Measurements from ENCODE around the gene ZSWIM4. TPM values are rescaled to one million over a fixed set of nuclear protein-coding genes. Genes with fewer than 3 reads are reported as not detected.
"Not testable (repeated sequence)": the region's sequence is repeated elsewhere in the genome, so short reads cannot be mapped to it uniquely, and the experiment has no call there.

The ZSWIM4 gene
- total and polyA plus RNA-seq, 7 experiments from 2014 or later = 0.73 to 7.8 (median 5.5) TPM

DNA sequence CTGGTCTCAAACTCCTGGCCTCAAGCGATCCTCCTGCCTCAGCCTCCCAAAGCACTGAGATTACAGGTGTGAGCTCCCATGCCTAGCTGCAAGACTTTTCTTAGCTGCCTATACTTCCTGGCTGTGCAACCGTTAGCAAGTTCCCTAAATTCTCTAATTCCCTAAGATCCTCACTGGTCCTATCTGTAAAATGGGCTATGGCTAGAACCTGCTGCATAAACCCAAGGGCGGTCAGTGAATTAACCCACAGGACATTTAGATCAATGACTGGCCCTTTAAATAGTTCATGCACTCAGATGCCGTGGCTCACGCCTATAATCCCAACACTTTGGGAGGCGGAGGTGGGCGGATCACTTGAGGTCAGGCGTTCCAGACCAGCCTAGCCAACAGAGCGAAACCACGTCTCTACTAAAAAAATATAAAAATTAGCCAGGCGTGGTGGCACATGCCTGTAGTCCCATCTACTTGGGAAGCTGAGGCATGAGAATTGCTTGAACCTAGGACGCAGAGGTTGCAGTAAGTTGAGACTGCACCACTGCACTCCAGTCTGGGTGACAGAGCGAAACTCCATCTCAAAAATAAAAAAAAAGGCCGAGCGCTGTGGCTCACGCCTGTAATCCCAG is 25.1 kb upstream of the ZSWIM4 start:
- Histone ChIP-seq H3K4me3 (ENCODE audit: low read length) (no peak overlapping the region), H3K4me1 (ENCODE audit: control insufficient read depth in 2 of 2, insufficient read depth in 2 of 2, low read length in 2 of 2) (peaks cover 3 to 10% of the 10 kb centered on the region in 2 donors), H3K36me3 (ENCODE audit: control insufficient read depth in 2 of 3, insufficient read depth in 3 of 3, low read length in 3 of 3) (peaks cover 0 to 36% (median 0%) of the 10 kb centered on the region in 3 experiments), H3K9me3 (ENCODE audit: control insufficient read depth in 2 of 3, low read length in 3 of 3) (no peaks in the 10 kb centered on the region), H3K27ac (ENCODE audit: low read depth, low read length) (no peak overlapping the region), H3K27me3 (ENCODE audit: control insufficient read depth in 2 of 2, insufficient read depth in 2 of 2, low read length in 2 of 2) (no peaks in the 10 kb centered on the region)
- CTCF ChIA-PET = no interaction called here
- peaks cover 0 to 9% (median 8%) of the 10 kb centered on the region in 5 donors for H3K36me3 Mint-ChIP-seq
- DNase-seq = no peak
- peak overlapping the region in 2 of 9 donors; percentile 46 to 56 for H3K27ac Mint-ChIP-seq
- H3K4me3 Mint-ChIP-seq = no peak overlapping the region
- POLR2A ChIA-PET = interaction anchor here (0.6 to 1.1 kb wide), 2 partner anchors 21 to 319 kb away, joined by 3 read pairs; no protein-coding TSS in a partner anchor
- ATAC-seq = no peak
- H3K9me3 Mint-ChIP-seq = peaks cover 0 to 2% (median 0%) of the 10 kb centered on the region in 11 donors
- intact Hi-C loops (cut with micrococcal nuclease) = loop anchor here in 1 of 2 donors (10.0 kb wide), 1 partner anchor 315 kb away; the partner anchor contains the start of gene C19orf67
- H3K4me1 Mint-ChIP-seq = peaks cover 7 to 27% (median 21%) of the 10 kb centered on the region in 7 donors
- no peaks in the 10 kb centered on the region for H3K27me3 Mint-ChIP-seq

DNA sequence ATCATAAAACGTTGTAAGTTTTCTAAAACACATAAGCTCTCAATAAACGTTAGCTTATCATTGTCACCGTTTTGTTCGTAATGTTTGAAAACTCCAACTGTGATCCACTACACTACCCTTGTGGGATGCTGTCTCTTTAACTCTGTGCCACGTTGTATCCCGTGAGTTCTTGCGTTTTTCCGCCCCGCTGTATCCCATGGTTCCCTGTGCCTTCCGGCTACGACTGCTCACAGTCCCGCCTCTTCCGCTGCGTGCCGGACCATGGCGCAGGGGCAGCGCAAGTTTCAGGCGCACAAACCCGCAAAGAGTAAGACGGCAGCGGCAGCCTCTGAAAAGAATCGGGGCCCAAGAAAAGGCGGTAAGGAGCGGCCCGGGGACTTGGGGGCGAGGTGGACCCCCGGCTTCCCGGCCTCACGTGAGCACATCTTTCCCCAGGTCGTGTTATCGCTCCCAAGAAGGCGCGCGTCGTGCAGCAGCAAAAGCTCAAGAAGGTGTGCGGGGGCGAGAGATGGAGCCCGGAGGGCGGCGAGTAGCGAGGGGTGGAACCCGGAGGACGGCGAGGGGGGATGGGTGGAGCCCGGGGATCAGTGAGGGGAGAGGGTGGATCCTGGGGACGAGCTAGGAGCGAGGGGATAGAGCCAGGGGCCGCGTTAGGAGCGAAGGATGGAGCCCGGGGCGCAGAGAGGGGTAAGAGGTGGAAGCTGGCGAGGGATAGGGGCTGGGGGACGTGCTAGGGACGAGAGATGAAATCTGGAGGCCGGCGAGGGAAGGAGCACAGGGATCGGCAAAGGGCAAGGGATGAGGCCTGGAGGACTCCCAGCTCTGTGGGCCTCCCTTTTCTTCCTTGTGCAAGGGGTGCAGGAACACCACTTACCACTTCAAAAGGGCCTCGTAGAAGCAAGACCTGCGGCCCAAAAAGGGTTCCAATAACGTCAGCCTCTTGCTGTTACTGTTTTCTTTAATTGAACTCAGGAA is 20.7 kb upstream of the ZSWIM4 start, which contains the start of gene C19orf53:
TSS of gene C19orf53 (plus strand) at position 240 of the 975 bp plus-strand sequence. CDS start at position 262, 22 bp downstream.
- peaks cover 10 to 37% (median 28%) of the 10 kb centered on the region in 7 donors for H3K4me1 Mint-ChIP-seq
- peak within 1 kb of the TSS; percentile 92 to 100 (median 97) for H3K27ac Mint-ChIP-seq
- H3K9me3 Mint-ChIP-seq = peaks cover 0 to 2% (median 0%) of the 10 kb centered on the region in 11 donors
- CTCF ChIA-PET = interaction anchor here (0.6 to 2.6 kb wide), 8 partner anchors 8 to 493 kb away, joined by 3 to 17 read pairs (median 4); no protein-coding TSS in a partner anchor
- no peaks in the 10 kb centered on the region for H3K9me3 ChIP-seq (ENCODE audit: control insufficient read depth in 2 of 3, low read length in 3 of 3)
- intact Hi-C loops (cut with micrococcal nuclease) = loop anchor here (1.0 to 10.0 kb wide), 7 partner anchors 21 to 363 kb away; partner anchors contain the start of genes ZSWIM4 (in 2 of the 2), C19orf67 (in 1 of the 2) and RFX1 (in 1 of the 2)
- H3K4me3 ChIP-seq (ENCODE audit: low read length) = peak within 1 kb of the TSS; percentile 94
- H3K4me3 Mint-ChIP-seq = peak within 1 kb of the TSS; percentile 90 to 100 (median 99)
- POLR2A ChIA-PET = interaction anchor here (0.6 to 3.0 kb wide), 18 partner anchors 9 to 594 kb away, joined by 3 to 32 read pairs (median 4); partner anchors contain the start of genes MRI1, RFX1 and ZSWIM4
- H3K27me3 ChIP-seq (ENCODE audit: control insufficient read depth in 2 of 2, insufficient read depth in 2 of 2, low read length in 2 of 2) = no peaks in the 10 kb centered on the region
- H3K4me1 ChIP-seq (ENCODE audit: control insufficient read depth in 2 of 2, insufficient read depth in 2 of 2, low read length in 2 of 2) = peaks cover 9 to 15% of the 10 kb centered on the region in 2 donors
- H3K27me3 Mint-ChIP-seq = no peaks in the 10 kb centered on the region
- peak within 1 kb of the TSS; percentile 90 for H3K27ac ChIP-seq (ENCODE audit: low read depth, low read length)
- DNase-seq = peak; percentile 74 to 89 (median 86)
- peaks cover 7 to 26% (median 9%) of the 10 kb centered on the region in 5 donors for H3K36me3 Mint-ChIP-seq
- peaks cover 5 to 55% (median 7%) of the 10 kb centered on the region in 3 experiments for H3K36me3 ChIP-seq (ENCODE audit: control insufficient read depth in 2 of 3, insufficient read depth in 3 of 3, low read length in 3 of 3)
- peak; percentile 99 for ATAC-seq

DNA sequence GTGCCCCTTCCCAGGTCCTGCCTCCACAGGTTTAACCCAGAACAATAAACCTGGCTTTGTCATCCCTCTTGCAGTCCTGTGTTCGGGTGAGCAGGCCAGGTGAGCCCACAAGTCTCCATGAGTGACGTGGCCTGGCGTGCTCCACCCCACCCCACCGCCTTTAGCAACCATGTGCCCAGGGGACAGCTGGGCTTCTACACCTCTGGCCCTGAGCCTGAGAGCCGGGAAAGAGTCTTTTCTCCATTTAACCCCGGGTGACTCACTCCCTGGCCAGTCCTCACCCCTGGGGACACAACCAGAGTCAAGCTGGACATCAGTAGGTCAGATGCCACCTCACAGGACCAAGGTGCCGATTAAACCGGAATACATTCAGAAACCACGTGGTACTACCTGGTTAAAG is 16.8 kb upstream of the ZSWIM4 start:
- peaks cover 9 to 15% of the 10 kb centered on the region in 2 donors for H3K4me1 ChIP-seq (ENCODE audit: control insufficient read depth in 2 of 2, insufficient read depth in 2 of 2, low read length in 2 of 2)
- no peak overlapping the region for H3K4me3 Mint-ChIP-seq
- no peaks in the 10 kb centered on the region for H3K27me3 Mint-ChIP-seq
- ChIA-PET CTCF (interaction anchor here (0.6 kb wide), 1 partner anchor 91 kb away, joined by 7 read pairs; no protein-coding TSS in a partner anchor), POLR2A (no interaction called here)
- intact Hi-C loops (cut with micrococcal nuclease) = loop anchor here in 1 of 2 donors (10.0 kb wide), 1 partner anchor 306 kb away; the partner anchor contains the start of gene C19orf67
- peaks cover 0 to 2% (median 0%) of the 10 kb centered on the region in 11 donors for H3K9me3 Mint-ChIP-seq
- H3K27me3 ChIP-seq (ENCODE audit: control insufficient read depth in 2 of 2, insufficient read depth in 2 of 2, low read length in 2 of 2) = no peaks in the 10 kb centered on the region
- ATAC-seq (no peak), DNase-seq (no peak)
- H3K36me3 Mint-ChIP-seq = peaks cover 4 to 21% (median 8%) of the 10 kb centered on the region in 5 donors
- H3K9me3 ChIP-seq (ENCODE audit: control insufficient read depth in 2 of 3, low read length in 3 of 3) = no peaks in the 10 kb centered on the region
- peaks cover 5 to 46% (median 7%) of the 10 kb centered on the region in 3 experiments for H3K36me3 ChIP-seq (ENCODE audit: control insufficient read depth in 2 of 3, insufficient read depth in 3 of 3, low read length in 3 of 3)
- H3K27ac ChIP-seq (ENCODE audit: low read depth, low read length) = no peak overlapping the region
- H3K27ac Mint-ChIP-seq = peak overlapping the region in 3 of 9 donors; percentile 32 to 85 (median 34)
- H3K4me1 Mint-ChIP-seq = peaks cover 10 to 42% (median 37%) of the 10 kb centered on the region in 7 donors
- H3K4me3 ChIP-seq (ENCODE audit: low read length) = no peak overlapping the region

DNA sequence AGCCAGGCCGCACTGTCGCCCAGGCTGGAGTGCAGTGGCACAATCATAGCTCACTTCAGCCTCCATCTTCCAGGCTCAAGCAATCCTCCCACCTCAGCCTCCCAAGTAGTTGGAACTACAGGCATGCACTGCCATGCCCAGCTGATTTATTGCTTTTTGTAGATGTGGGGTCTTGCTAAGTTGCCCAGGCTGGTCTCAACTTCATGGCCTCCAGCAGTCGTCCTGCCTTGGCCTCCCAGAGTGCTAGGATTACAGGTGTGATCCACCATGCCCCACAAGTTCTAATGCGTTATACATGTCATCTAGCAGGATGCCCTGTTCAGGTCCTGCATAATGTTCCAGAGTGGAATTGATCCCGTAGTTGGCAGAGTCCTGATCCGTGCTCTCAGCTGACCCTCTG is 16.4 kb upstream of the ZSWIM4 start:
- Mint-ChIP-seq H3K27ac (peak overlapping the region in 3 of 9 donors; percentile 4 to 85 (median 14)), H3K36me3 (peaks cover 4 to 21% (median 8%) of the 10 kb centered on the region in 5 donors), H3K27me3 (no peaks in the 10 kb centered on the region), H3K9me3 (peaks cover 0 to 2% (median 0%) of the 10 kb centered on the region in 11 donors), H3K4me3 (peak overlapping the region in 1 of 10 donors; percentile 29), H3K4me1 (peaks cover 10 to 45% (median 37%) of the 10 kb centered on the region in 7 donors)
- intact Hi-C loops (cut with micrococcal nuclease) = loop anchor here in 1 of 2 donors (10.0 kb wide), 1 partner anchor 306 kb away; the partner anchor contains the start of gene C19orf67
- ATAC-seq = no peak
- Histone ChIP-seq H3K36me3 (ENCODE audit: control insufficient read depth in 2 of 3, insufficient read depth in 3 of 3, low read length in 3 of 3) (peaks cover 5 to 46% (median 7%) of the 10 kb centered on the region in 3 experiments), H3K9me3 (ENCODE audit: control insufficient read depth in 2 of 3, low read length in 3 of 3) (no peaks in the 10 kb centered on the region), H3K4me1 (ENCODE audit: control insufficient read depth in 2 of 2, insufficient read depth in 2 of 2, low read length in 2 of 2) (peaks cover 9 to 15% of the 10 kb centered on the region in 2 donors), H3K4me3 (ENCODE audit: low read length) (no peak overlapping the region), H3K27ac (ENCODE audit: low read depth, low read length) (no peak overlapping the region), H3K27me3 (ENCODE audit: control insufficient read depth in 2 of 2, insufficient read depth in 2 of 2, low read length in 2 of 2) (no peaks in the 10 kb centered on the region)
- DNase-seq = no peak
- ChIA-PET CTCF (interaction anchor here (0.6 kb wide), 2 partner anchors 83 to 91 kb away, joined by 6 to 7 read pairs; no protein-coding TSS in a partner anchor), POLR2A (no interaction called here)

DNA sequence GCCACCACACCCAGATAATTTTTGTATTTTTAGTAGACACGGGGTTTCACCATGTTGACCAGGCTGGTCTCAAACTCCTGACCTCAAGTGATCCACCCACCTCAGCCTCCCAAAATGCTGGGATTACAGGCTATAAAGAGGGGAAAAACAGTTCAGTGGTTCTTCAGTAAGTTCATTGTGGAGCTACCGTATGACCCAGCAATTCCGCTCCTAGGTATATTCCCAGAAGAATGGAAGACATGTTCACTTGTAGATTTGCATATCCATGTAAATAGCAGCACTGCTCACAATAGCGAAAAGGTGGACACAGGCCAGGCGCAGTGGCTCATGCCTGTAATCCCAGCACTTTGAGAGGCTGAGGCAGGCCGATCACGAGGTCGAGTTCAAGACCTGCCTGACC is 15.4 kb upstream of the ZSWIM4 start:
- H3K4me1 Mint-ChIP-seq = peaks cover 8 to 41% (median 35%) of the 10 kb centered on the region in 7 donors
- ATAC-seq; H3K4me3 Mint-ChIP-seq; H3K4me3 ChIP-seq (ENCODE audit: low read length); H3K9me3 ChIP-seq (ENCODE audit: control insufficient read depth in 2 of 3, low read length in 3 of 3); H3K27me3 ChIP-seq (ENCODE audit: control insufficient read depth in 2 of 2, insufficient read depth in 2 of 2, low read length in 2 of 2); H3K27me3 Mint-ChIP-seq; H3K9me3 Mint-ChIP-seq; H3K27ac ChIP-seq (ENCODE audit: low read depth, low read length); DNase-seq: not testable (repeated sequence)
- Histone ChIP-seq H3K4me1 (ENCODE audit: control insufficient read depth in 2 of 2, insufficient read depth in 2 of 2, low read length in 2 of 2) (peaks cover 6 to 16% of the 10 kb centered on the region in 2 donors), H3K36me3 (ENCODE audit: control insufficient read depth in 2 of 3, insufficient read depth in 3 of 3, low read length in 3 of 3) (peaks cover 5 to 40% (median 7%) of the 10 kb centered on the region in 3 experiments)
- intact Hi-C loops (cut with micrococcal nuclease) = loop anchor here in 1 of 2 donors (10.0 kb wide), 1 partner anchor 305 kb away; the partner anchor contains the start of gene C19orf67
- H3K36me3 Mint-ChIP-seq = peaks cover 4 to 19% (median 8%) of the 10 kb centered on the region in 5 donors
- CTCF ChIA-PET = interaction anchor here (0.6 kb wide), 1 partner anchor 32 kb away, joined by 4 read pairs; no protein-coding TSS in a partner anchor
- POLR2A ChIA-PET = interaction anchor here (1.2 kb wide), 1 partner anchor 82 kb away, joined by 3 read pairs; no protein-coding TSS in a partner anchor
- H3K27ac Mint-ChIP-seq = peak overlapping the region in 2 of 9 donors; percentile 21 to 47

Data from naive thymus-derived CD4-positive, alpha-beta T cell (primary cell).